GM19395 (cell line): Measurements from ENCODE around the gene PIK3CB.
"Not testable (repeated sequence)": the region's sequence is repeated elsewhere in the genome, so short reads cannot be mapped to it uniquely, and the experiment has no call there.

ENCODE experiments used
- ATAC-seq: cut with Tn5 transposase; IDR thresholded peaks from one replicate; pipeline ENCODE4 v1.9.1; 2021; ENCODE audit warnings: mild to moderate bottlenecking, moderate library complexity; ENCODE audit not compliant: unreplicated experiment

Gene PIK3CB

DNA sequence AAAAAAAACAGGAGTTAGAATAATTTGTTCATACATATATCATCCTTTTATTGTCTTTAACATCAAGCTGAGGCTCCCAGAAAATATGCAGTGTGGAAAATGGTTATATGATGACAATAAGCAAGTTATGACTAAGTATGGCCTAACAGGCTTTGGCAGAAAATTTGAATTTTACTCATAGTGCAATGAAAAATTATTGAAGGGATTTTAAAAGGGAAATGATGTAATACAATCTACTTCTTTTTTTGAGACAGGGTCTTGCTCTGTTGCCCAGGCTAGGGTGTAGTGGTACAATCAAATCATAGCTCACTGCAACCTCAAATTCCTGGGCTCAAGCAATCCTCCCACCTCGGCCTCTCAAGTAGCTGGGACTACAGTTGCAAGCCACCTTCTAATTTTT lies 147.5 kb downstream of the PIK3CB start:
- ATAC-seq = peak; percentile 39

DNA sequence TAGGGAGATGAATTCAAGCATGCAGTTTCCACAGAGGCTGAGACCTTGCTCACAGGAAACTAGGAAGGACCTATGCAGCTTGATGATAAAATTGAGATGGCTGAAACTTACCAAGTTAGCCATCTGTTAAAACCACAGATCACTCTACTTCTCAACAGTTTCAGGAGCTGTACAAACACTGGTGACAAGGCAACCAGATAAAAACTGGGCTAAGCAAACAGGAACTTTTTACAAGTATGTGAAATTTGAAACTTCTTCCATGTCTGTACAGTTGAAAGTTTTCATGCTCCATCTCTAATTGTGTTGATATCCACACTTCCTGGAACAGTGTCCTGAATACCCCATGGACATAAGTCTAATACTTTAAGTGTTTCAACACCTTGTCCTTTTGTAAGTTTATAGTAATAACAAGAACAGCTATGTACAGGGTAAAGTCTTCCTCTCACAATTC lies 147.9 kb downstream of the PIK3CB start:
- ATAC-seq = peak; percentile 99

DNA sequence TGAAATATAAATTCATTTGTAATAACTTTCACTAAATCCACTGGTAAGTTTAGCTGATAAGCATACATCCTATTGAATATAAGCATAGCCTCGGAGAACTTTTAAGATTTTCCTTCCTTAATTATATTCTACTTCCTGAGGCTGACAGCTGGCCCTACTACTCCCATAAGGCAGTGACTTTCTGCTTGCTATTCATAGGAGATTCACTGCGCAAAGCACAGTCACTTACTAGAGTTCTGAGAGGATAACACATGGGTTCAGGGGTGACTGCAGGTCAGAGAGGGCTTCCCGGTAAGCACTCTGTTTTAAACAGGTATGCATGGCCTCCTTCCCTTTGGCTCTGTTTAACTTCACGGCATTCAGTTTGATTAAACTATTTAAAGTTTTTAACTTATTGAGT lies 150.3 kb downstream of the PIK3CB start:
- ATAC-seq = no peak

DNA sequence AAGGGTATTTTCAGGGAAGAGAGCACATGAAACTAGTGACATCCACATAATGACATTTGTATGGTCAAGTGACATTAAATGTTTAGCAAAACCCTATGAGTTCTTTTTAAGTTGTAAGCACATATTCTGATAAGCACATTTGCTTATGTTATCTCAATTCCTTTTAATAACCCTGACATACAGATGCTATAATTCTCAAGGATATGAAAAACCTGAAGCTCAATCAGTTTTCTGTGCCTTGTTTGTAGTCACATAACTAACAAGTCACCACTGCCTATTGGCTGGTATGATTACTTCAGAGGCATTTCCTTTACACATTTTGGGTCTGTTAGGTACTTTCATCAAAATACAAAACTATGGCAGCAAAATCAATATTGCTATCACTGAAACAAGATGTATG lies 152.1 kb downstream of the PIK3CB start:
- no peak for ATAC-seq

DNA sequence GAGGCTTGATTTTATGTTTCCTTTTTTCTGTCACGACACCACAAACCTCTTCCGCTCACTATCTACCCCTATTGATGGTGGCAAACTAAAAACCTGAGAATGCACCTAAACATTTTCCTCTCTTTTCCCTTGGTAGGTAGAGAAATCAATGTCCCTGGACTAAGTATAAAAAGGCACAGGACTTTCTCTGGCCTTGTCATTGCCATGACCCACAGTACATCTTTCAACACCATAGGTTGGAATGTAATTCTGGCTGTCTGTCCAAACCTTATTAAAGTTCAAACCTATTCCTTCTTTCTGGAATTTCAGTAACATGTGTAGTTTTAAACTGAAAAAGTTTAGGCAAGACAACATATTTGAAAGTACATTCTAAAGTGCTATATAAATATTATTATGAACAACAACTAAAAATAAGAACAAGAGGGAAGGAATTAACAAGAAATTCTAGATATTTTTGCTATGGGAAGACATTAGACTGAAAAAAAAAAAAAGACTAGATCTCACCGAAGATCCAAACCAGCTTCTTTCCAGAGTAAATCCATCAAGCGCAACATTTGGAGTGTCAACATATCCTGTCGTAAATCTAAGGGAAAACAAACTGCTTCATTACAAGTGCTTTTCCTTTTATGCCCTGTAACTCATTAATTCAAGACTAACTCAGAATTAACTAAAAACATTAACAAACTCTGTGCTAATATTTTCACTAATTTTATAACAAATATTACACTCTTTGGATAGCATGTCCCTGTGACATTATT lies 153.1 kb downstream of the PIK3CB start:
- ATAC-seq = no peak

DNA sequence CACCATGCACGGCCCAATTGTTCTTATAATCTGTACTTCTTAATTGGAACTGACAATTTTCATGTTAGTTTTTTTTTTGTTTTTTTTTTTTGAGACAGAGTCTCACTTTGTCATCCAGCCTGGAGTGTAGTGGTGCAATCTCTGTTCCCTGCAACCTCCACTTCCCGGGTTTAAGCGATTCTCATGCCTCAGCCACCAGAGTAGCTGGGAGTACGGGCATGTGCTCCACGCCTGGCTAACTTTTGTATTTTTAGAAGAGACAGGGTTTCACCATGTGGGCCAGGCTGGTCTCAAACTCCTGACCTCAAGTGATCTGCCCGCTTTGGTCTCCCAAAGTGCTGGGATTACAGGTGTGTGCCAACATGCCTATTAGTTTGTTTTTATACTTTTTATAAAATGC lies 153.8 kb downstream of the PIK3CB start:
- ATAC-seq = not testable (repeated sequence)

DNA sequence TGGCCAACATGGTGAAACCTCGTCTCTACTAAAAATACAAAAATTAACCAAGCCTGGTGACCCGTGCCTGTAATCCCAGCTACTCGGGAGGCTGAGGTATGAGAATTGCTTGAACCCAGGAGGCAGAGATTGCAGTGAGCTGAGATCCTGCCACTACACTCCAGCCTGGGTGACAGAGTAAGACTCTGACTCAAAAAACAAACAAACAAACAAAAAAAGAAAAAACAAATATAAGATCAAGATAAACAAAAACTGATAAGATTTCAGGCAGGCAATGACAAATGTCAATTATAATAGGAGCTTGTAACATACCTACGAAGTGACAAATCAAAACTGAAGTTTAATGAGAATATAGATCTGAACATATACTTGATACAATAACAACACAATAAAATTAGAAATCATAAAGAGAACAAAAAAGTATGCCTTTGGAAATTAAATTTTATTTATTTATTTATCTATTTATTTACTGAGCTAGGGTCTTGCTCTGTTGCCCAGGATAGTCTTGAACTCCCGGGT lies 155.8 kb downstream of the PIK3CB start:
- ATAC-seq = no peak

DNA sequence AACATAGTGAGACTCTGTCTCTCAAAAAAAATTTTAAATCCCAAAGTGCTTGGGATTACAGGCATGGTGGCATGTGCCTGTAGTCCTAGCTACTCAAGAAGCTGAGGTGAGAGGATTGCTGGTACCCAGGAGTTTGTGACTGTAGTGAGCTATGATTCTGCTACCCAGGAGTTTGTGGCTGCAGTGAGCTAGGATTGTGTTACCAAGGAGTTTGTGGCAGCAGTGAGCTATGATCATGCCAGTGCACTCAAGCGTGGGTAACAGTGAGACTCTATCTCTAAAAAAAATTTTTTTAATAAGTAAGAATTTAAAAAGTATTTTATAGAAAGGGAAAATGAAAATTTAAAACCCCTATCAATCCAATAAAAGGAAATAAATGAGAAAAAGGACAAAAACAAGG lies 156.6 kb downstream of the PIK3CB start:
- ATAC-seq = no peak

DNA sequence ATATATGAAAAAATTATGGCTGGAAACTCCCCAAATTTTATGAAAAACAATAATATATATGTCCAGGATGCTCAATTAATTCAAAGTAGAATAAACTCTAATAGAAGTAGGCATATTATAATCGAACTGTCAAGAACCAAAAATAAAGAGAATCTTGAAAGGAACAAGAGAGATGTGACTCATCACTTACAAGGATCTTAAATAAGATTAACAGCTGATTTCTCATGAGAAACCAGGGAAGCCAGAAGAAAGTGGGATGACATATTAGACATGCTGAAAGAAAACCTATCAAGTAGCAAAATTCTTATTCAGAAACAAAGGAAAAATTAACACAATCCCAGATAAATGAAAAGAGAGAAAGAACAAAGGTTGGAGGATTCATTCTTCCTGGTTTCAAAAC lies 159.3 kb downstream of the PIK3CB start:
- no peak for ATAC-seq

DNA sequence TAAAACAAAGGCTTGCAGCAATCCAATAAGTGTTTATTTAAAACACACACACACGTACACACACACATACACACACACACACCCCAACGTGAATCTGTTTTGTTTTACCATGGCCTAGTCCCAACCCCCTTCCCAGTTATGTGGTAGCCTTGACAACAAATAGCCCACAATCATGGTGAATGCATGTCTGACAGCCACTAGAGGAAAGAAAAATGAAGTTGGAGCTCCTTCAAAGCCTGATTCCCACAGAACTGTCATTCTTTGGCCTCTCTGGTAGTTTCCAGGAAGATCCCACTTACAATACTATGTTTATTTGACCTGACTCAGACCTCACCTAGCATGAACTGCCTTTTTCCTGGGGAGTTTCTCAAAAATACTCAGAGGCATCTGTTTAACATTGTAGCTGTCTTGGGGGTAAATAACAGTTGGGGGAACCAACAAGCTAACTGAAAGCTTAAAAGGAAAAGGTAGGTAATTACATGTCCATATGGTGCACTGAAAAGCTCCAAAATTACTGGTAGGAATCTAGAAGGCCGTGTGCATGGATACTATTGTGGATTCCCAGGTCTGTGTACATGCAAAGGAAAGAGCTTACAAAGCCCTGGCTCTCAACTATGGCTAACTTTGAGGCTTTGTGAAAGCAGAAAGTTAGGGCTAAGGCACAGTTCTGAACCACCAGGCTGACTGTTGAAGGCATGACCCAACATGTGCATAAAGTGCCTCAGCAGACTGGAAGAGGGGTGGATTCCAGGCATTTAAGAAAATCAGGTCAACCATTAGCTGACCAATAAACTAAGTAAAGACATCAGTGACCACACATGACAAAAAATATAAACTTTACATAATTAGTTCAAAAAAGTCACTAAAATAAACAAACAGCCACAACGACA lies 160.8 kb downstream of the PIK3CB start:
- no peak for ATAC-seq

DNA sequence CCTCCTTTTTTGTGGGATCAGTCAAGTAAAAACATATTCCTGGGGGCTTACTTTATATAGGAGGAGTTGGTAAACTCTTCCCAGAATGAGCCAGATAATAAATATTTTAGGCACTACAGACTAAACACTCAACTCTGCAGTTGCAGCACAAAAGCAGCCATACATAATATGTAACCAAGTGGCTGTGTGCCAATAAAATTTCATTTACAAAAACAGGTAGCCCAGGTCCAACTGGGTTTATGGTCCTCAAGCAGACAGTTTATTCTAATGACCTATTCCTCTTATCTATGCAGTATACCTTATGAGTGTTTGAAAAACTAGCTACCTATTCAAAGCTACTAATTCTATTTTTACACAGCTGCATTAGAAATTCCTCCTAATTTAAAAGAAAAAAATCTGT lies 164.3 kb downstream of the PIK3CB start:
- ATAC-seq = no peak

DNA sequence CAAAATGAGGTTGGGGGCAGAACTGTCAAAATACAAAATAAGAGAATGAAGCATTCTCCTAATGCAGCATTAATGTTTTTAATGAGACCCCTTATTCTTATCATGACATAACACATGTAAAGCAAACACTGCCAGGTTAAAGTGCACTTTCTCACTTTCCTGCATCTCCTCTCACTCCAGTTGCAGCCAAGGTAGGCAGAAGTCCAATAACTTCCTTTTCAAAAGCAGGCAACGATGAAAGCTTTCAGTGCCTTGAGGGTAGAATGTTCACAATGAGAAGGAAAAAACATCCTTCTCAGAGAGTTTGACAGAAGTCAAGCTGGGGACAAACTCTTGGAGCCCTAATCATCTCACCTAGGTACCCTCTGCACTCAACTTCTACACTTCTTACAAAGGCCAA lies 166.6 kb downstream of the PIK3CB start:
- ATAC-seq = no peak

DNA sequence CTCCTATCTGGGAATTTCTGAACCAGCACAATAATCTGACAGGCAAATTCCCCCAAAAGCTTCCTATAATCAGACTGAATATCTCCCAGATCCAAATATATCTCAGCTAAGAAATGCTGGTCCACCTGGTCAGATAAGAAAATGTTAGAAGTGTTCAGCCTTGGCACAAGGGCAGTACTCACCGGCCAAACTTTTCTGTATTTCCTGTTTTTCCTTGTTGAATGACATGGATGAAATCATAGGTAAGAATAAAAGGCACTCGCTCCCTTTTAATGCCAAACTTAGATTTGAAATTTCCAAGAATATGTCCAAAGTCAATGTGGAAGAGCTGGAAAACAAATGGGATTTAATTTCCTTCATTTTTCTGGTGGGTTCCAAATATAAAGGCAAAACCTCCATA lies 177.2 kb downstream of the PIK3CB start:
- ATAC-seq = no peak

DNA sequence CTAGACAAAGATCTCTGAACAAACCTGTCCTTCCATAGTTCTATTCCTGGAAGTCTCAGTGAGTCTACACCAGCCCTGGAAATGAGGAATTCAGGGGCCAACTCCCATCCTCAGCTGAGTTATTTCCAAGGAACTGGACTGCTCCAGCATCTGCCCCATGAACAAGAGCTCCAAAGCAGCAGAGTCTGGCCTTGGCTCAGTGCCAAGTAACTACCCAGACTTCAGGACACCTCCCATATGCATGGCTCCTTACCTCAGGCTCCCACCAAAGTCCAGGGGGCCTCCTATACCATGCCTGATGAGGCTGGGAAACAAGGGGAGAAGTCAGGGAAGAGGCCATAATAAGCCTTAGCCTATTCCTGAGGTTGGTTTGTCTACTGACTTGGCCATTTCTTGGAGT lies 181.2 kb downstream of the PIK3CB start:
- ATAC-seq = no peak

DNA sequence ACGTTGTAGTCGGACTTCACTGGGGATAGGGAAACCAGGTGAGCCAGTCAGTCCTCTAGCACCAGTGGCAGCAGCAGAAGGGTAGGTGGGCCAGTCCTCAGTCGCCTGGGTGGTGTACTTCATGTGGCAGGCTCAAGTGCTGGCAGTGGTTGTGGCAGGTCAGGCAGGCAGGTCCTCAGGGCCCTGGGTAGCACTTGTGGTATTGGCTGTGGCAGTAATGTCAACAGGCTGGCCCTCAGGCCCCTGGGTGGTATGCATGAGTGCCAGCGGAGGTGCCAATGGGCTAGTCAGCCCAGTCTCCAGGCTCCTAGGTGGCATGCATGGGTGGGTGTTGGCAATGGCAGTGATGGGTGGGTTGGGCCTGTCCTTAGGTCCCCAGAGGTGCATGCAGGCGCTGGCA lies 185.6 kb downstream of the PIK3CB start:
- ATAC-seq = no peak

DNA sequence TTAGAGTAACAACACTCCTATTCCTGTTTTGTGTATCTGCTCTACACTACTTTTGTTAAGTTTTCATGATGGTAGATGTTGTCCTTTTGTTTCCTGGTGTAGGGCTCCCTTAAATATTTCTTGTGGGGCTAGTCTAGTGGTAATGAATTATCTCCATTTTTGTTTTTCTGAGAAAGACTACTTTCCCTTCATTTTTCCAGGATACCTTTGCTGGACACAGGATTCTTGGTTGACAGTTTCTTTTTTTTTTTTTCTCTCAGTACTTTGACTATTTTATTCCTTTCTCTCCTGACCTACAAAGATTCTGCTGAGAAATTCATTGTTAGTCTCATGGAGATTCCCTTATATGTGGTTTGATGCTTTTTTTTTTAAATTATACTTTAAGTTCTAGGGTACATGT lies 188.2 kb downstream of the PIK3CB start:
- ATAC-seq = no peak

DNA sequence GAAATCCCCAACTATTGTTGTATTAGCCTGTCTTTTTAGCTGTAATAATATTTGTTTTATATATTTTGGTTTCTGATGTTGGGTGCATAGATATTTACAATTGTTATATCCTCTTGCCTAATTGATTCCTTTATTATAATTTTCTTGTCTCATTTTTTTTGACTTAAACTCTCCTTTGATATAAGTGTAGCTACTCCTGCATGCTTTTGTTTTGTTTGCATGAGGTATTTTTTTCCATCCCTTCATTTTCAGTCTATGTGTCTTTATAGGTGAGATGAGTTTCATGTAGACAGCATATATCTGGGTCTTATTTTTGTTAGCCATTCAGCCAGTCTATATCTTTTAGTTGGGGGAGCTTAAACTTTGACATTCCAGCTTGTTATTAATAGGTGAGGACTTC lies 188.7 kb downstream of the PIK3CB start:
- ATAC-seq = no peak

DNA sequence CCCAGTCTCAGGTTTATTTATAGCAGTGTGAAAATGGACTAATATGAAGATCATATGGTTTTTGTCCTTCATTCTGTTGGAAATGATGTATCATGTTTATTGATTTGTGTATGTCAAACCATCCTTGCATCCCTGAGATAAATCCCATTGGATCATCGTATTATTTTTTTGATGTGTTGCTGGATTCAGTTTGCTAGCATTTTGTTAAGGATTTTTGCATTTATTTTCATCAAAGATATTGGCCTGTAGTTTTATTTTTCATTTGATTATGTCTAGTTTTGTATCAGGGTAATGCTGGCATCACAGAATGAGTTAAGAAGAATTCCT lies 191.8 kb downstream of the PIK3CB start:
- ATAC-seq = no peak

DNA sequence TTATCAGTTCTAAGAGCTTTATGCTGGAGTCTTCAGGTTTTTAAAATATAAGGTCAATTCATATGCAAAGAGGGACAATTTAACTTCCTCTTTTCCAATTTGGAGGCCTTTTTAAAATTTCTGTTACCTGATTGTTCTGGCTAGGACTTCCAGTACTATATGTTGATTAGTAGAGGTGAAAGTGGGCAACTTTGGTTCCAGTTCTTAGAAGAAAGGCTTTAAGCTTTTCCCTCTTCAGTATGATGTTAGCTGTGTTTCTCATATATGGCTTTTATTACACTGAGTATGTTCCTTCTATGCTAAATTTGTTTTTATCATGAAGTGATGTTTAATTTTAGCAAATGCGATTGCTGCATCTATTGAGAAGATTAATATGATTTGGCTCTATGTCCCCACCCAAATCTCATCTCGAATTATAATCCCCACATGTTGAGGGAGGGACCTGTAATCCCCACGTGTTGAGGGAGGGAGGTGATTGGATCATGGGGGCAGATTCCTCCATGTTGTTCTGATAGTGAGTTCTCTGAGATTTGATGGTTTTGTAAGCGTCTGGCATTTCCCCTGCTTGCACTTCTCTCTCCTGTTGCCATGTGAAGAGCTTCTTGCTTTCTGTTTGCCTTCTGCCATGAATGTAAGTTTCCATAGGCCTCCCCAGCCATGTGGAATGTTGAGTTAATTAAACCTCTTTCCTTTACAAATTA lies 192.4 kb downstream of the PIK3CB start:
- ATAC-seq = no peak

DNA sequence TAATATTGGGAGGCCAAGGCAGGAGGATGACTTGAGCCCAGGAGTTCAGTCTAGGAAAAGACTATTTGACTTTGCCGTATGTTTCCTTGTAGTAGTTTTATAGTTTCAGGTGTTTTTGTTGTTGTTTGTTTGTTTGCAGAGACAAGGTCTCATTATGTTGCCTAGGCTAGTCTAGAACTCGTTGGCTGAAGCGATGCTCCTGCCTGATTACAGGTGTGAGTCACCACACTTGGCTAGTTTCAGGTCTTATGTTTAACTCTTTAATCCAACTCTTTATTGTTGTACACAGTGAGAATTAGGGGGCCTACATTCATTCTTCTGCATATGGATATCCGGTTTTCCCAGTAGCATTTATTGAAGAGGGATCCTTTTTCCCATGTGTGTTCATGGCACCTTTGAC lies 194.2 kb downstream of the PIK3CB start:
- no peak for ATAC-seq

DNA sequence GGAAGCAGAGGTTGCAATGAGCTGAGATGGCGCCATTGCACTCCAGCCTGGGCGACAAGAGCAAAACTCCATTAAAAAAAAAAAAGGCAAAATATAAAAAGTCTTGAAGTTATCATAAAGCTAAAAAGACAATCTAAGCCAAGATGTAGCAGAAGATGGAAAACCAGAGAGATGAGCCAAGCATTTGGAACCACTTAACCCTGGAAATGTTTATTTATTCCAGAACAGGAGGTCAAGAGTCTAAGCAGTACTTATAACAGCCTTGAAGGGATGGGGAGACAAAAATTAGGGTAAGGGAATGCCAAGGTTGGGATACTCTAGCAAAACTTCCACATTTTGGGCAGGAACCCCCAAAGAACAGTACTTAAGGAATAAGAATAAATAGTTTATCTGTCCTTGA lies 196.1 kb downstream of the PIK3CB start:
- ATAC-seq = no peak

DNA sequence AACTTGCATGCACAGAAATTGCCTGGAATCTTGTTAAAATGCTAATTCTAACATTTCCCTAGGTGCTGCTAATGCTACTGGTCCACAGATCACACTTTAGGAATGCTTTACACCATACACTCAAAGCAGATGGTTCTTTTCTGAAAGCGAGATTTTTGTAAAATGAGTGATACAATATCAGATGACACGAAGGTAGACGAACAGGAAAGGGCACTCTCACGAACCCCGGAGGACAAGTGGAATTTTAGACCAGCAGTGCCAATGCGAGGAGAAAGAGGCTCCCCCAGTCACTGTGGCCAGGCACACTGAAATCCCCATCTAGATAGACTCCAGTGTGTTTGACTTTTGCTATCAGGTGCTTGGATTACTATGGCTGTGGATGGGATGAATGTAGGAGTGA lies 205.2 kb downstream of the PIK3CB start:
- no peak for ATAC-seq
